Pancreas (tissue), 10 donors: ENCODE data around the gene TTC31. TPM values are rescaled to one million over a fixed set of nuclear protein-coding genes. Genes with fewer than 3 reads are reported as not detected.

Experiments
- ATAC-seq, 4 donors: fragments of 200-7000 bp; cut with Tn5 transposase; one replicate each; pipeline versions ENCODE4 v1.8.0 to v1.9.1; 2020; ENCODE audit warnings: mild to moderate bottlenecking in 4 of 4, moderate library complexity in 4 of 4
- DNase-seq, 6 donors: peaks; one replicate each; pipeline ENCODE4 v3.0.0-alpha.2; 2020
- FAIRE-seq: peaks from 2 replicates; lab custom pipeline; 2012; peaks lifted over from hg19 to GRCh38; lab: Jason Lieb, UNC
- H3K27ac ChIP-seq, 4 donors: fragments of 200-600 bp; sonication (generic); 1 replicate in 3 of 4; 2 replicates in 1 of 4; pipeline versions ENCODE4 v1.5.0 to v1.8.0; 2020
- H3K27me3 ChIP-seq, 4 donors: fragments of 200-600 bp; one replicate each; pipeline ENCODE4 v1.8.0; 2021
- H3K36me3 ChIP-seq, 3 donors: fragments of 200-600 bp; sonication (generic) in 1 of 3; one replicate each; pipeline versions ENCODE4 v1.5.0 to v1.8.0; 2020 to 2021
- H3K4me1 ChIP-seq, 3 donors: fragments of 200-600 bp; one replicate each; pipeline ENCODE4 v1.8.0; 2021
- H3K4me3 ChIP-seq, 4 donors: fragments of 200-600 bp; sonication (generic) in 2 of 4; one replicate each; pipeline versions ENCODE4 v1.5.0 to v1.8.0; 2020 to 2021
- H3K9me3 ChIP-seq, 4 donors: fragments of 200-600 bp; one replicate each; pipeline ENCODE4 v1.8.0; 2021
- CTCF ChIP-seq, 4 donors: fragments of 200-600 bp; sonication (generic) in 3 of 4; IDR thresholded peaks; one replicate each; pipeline versions ENCODE4 v1.5.0 to v1.8.0; 2021; ENCODE audit warnings: antibody characterized with exemption in 4 of 4
- WGBS, 2 donors: extraction: QIAGEN DNeasy Blood & Tissue Kit; methylation state at CpG; one replicate each; pipeline ENCODE4 v1.1.7; 2013; 5-methylcytosine and 5-hydroxymethylcytosine counted together
- intact Hi-C, 3 donors: fragments of 100-400 bp; cut with DNase I; formaldehyde crosslinking; loops; one replicate each; pipeline versions ENCODE4 v1.11.1 to v1.14.2; 2022
- polyA plus RNA-seq, 2 donors: library from polyadenylated mRNA; stranded (reverse); fragments of 200-250 nt; gene quantifications; one replicate each; pipeline ENCODE4 v1.2.3, GENCODE V29; 2013
- total RNA-seq, 6 donors: library from RNA; stranded (reverse); fragmentation: NEBNext Ultra II Directional in 4 of 6; extraction: Animal tissue kit (Norgen Biotek cat#: 25700) in 4 of 6; gene quantifications; one replicate each; pipeline versions ENCODE4 v1.2.1 to v1.2.4, GENCODE V29; 2021 to 2023
- donor health status: healthy with polysubstance abuse.
- donor health status: DM: no; HTN: no; CAD: no; lungs with moderate emphysema.
- donor health status: DM: no; HTN: no; CAD: no.
- donor health status: control.
- donor health status: control.
- donor health status: Bipolar disorder and iron deficiency.
- donor health status: DM: yes; HTN: yes; CAD: no.
- donor health status: DM: no; HTN: no; CAD: no.
- donor health status: DM: no; HTN: no; CAD: no.
- donor health status: DM: yes; HTN: yes; CAD: no.

The TTC31 gene
- total and polyA plus RNA-seq, 8 donors, result 10.1 to 21.2 (median 12.1) TPM

DNA sequence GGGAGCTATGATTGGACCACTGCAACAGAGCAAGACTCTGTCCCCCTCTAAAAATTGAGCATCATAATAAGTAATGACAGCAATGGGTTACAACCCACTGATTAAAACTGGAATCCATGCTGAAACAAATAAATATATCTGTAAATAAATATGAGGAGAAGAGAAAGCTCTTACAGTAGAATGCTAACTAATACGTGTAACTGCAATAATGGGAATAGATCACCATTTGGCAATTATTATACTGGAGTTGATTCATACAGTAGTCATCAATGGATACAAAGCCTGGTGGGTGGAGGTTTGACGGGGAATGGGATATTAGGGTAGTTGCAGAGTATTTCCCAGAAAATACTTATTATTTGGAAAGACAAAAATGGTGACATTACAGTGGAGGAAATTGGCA lies 34.1 kb upstream of the TTC31 start:
- no peak for FAIRE-seq
- intact Hi-C loops, result no loop called here
- TF ChIP-seq CTCF (IDR thresholded peaks at IDR 0.05), result no peak
- no peak for ATAC-seq
- no peaks in the 10 kb centered on the region for H3K36me3 ChIP-seq
- DNase-seq, result no peak
- H3K4me1 ChIP-seq, result no peaks in the 10 kb centered on the region
- 81 to 87% methylated on average over 2 of the region's 2 CpGs for WGBS, 2 donors
- H3K27ac ChIP-seq, result no peak overlapping the region
- no peak overlapping the region for H3K4me3 ChIP-seq
- no peaks in the 10 kb centered on the region for H3K9me3 ChIP-seq
- no peaks in the 10 kb centered on the region for H3K27me3 ChIP-seq

DNA sequence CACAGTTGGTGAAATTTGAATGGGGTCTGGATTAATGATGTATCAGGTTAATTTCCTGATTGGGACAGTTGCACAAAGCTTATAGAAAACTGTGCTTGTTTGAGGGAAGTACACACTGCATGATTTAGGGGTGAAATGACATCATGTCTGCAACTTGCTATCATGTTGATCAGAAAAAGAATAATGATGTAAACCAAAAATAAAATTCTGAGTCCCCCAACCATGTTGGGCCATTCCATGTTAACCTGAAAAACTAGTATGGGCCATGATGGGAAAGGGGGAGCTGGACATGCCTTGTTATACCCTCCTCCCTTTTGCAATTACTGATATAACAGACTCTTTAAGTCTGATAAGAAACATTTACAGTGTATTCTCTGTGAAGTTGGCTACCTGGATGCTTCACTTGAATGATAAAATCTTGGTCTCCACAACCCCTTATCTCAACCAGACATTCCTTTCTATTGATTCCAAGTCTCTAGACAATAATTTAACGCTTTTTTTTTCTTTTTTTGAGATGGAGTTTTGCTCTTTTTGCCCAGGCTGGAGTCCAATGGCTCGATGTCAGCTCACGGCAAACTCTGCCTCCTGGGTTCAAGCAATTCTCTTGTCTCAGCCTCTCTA lies 32.2 kb upstream of the TTC31 start:
- no peak for FAIRE-seq
- no peak for ATAC-seq
- 78 to 84% methylated on average over 3 of the region's 3 CpGs for WGBS, 2 donors
- Histone ChIP-seq H3K27ac (no peak overlapping the region), H3K9me3 (no peaks in the 10 kb centered on the region), H3K4me3 (no peak overlapping the region), H3K27me3 (no peaks in the 10 kb centered on the region), H3K36me3 (no peaks in the 10 kb centered on the region), H3K4me1 (peaks cover 3 to 8% (median 4%) of the 10 kb centered on the region in 3 donors)
- TF ChIP-seq CTCF (IDR thresholded peaks at IDR 0.05), result no peak
- intact Hi-C loops, result no loop called here
- no peak for DNase-seq

DNA sequence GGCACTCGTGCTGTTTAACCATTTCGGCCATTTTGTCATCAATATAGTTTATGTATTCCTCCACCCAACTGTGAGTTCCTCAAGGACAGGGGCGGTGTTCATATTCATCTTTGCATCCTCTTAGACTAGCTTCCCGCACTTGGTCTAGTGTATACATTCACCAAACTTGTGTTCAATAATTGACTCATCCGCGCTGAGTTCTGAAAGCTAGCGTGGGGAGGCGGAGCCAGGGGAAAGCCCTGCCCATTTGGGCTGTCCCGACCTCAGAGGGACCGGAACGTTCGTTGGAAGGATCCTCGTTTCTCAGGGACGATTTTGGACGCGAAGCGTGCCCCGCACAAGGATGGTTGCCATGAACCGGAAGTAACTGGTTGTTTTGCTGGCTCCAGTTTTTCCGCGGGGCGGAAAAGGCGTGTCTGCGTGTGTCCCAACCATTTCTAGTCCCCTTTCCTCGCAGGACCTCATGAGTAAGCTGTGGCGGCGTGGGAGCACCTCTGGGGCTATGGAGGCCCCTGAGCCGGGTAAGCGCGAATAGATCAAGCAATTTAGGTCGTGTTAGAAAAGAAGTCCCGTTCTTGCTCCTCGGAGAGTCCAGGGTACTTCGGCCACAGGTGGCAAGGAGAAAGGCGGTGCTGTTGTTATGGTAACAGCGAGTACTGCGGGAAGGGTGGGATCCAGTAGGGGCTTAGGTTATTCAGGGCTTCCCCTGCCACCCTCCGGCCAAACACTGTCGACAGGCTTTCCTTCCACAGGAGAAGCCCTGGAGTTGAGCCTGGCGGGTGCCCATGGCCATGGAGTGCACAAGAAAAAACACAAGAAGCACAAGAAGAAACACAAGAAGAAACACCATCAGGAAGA lies 28.0 kb upstream of the TTC31 start, which contains the start of gene INO80B:
Gene INO80B (plus strand): TSS at position 434 of the 858 bp plus-strand sequence. CDS start 30 bp downstream, at position 464.
- Histone ChIP-seq H3K27ac (peak within 1 kb of the TSS in 2 of 4 donors; percentile 35 to 65), H3K4me1 (peaks cover 14 to 24% (median 16%) of the 10 kb centered on the region in 3 donors), H3K27me3 (no peaks in the 10 kb centered on the region), H3K9me3 (no peaks in the 10 kb centered on the region), H3K4me3 (peak within 1 kb of the TSS; percentile 33 to 71 (median 62)), H3K36me3 (no peaks in the 10 kb centered on the region)
- DNase-seq, result peak; percentile 89 to 99 (median 96)
- 0 to 1% methylated on average over 40 of the region's 40 CpGs for WGBS, 2 donors
- intact Hi-C loops, result no loop called here
- peak; percentile 68 to 75 (median 70) for ATAC-seq
- peak; percentile 57 for FAIRE-seq
- TF ChIP-seq CTCF (IDR thresholded peaks at IDR 0.05), result no peak

- no peaks in the 10 kb centered on the region for H3K27me3 ChIP-seq
- no peaks in the 10 kb centered on the region for H3K9me3 ChIP-seq
- ATAC-seq (no peak), DNase-seq (no peak), FAIRE-seq (no peak)
- TF ChIP-seq CTCF (IDR thresholded peaks at IDR 0.05), result no peak
- H3K4me1 ChIP-seq, result peaks cover 14 to 24% (median 16%) of the 10 kb centered on the region in 3 donors
- H3K36me3 ChIP-seq, result peaks cover 0 to under 1% (median 0%) of the 10 kb centered on the region in 3 donors
- peak overlapping the region; percentile 36 to 63 (median 58) for H3K4me3 ChIP-seq
- 1 to 2% methylated on average over 21 to 27 of the region's 27 CpGs for WGBS, 2 donors
- H3K27ac ChIP-seq, result peak overlapping the region; percentile 86 to 99 (median 95)
- intact Hi-C loops, result no loop called here
Observed at GRCh38 chr2:74457129-74457548, 25.7 kb upstream of the TTC31 start.
